GM21381 (cell line): ENCODE results near the gene EID2.

Source experiments
- ATAC-seq: cut with Tn5 transposase; IDR thresholded peaks from one replicate; pipeline ENCODE4 v1.9.1; 2021; ENCODE audit warnings: mild to moderate bottlenecking, moderate library complexity; ENCODE audit not compliant: unreplicated experiment

EID2 gene, protein sequence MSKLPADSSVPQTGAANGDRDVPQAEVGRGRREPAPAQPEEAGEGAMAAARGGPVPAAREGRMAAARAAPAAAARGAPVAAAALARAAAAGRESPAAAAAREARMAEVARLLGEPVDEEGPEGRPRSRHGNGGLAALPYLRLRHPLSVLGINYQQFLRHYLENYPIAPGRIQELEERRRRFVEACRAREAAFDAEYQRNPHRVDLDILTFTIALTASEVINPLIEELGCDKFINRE

GRCh38 chr19:39539518-39540332 is at the start of gene EID2:
Gene EID2, minus strand, starts transcription at chr19:39540161. Its CDS starts 82 bp downstream, at chr19:39540079.
- peak; percentile 89 for ATAC-seq

DNA sequence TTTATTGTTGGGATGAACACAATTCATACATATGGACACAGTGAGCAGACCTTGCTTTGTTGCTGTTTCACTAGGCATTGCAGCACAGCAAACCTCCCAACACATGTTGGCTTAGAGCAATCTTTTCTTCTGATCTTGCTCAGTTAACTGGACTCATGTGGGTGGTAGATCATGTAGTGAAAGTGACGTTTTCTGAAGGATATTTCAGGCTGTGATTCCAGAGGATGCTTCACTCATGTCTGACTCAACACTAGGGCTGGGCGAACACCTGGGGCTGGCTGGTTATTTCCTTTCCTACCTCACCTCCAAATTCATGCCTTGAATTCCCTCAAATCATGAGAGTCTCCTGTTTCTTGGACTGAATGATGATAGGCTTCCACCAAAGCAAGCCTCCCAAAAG is 48.1 kb upstream of the EID2 start:
- ATAC-seq: no peak

- ATAC-seq: no peak
These were observed 47.5 kb upstream of the EID2 start for GRCh38 chr19:39587496-39587895.

DNA sequence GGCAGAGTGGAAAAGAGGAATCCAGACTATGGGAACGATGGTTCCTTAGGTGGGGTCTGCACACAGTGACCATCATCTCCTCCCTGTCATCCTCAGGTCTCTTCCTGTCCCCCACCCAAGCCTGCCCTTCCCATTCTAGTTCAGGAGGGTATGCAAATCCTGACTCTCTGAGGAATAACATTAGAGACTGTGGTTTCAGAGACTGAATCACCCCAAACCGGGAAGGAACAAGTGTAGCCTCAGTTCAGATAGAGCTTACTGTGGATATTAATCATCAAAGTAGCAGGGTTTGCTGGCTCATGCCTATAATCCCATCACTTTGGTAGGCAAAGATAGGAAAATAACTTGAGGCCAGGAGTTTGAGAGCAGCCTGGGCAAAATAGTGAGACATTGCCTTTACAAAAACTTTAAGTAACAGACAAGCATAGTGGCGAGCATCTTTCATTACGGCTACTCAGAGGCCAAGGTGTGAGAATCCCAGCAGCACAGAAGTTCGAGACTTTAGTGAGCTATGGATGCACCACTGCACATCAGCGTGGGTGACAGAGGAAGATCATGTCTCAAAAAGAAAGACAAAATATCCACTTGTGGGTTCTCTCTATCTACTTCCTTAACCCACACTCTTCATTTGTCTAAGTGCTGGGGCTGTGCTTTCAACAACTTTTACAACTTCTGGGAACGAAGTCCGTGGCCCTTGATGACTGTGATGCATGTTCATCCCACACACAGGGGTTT is 43.1 kb upstream of the EID2 start:
- no peak for ATAC-seq

DNA sequence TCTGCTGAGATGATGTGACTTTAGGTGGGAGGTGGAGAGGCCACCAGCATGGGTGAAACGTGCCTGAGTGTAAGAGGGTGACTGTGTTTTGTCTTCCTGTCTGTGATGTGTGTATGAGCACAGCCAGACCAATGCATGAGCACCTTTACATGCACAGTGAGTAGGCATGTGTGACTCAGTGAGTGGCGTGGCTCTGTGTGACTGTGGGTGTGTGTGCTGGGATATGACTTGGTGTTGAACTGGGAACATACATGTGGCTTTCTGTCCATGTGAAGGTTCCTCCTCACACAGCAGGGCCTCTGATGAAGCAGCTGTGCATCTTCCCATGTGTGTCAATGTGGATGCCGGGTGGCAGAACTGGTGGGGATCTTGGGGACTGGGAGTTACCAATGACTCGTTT is 42.5 kb upstream of the EID2 start:
- ATAC-seq: no peak

DNA sequence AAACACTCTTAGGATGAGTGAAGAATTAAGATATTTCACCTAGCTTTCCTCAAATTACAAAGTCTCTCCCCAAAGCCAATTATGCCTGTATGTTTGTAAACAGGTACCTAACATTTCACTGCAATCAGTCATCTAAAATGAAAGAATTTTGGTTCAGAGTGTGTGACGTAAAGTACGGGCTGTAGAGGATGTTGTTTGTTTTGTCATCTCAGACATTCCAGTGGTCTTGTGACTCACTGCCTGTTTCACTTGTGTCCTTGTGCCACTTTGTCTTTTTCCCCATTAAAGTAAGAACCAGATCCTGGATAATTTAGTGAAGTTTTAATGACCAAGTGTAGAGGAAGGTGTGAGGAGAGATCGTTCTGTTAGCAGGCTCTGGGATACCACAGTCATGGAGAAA is 28.6 kb upstream of the EID2 start:
- ATAC-seq: no peak

DNA sequence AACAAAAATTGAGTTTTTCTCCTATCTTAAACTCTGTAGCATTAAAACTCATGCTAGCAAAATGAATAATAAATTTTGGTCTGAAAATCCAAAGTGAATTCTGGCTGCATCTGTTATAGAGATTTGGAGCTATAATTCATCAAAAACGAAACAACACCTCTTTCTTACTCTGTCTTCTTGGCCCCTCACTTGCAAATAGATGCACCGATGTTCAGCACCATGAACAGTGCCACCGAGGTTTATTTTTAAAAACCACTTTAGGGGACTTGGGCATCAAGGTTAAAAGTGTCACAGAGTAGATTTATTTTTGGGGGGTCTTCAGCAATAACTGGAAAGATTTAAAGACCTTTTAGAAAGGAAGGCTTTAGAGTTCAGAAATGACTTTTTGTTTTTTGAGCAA is 26.1 kb upstream of the EID2 start:
- no peak for ATAC-seq

DNA sequence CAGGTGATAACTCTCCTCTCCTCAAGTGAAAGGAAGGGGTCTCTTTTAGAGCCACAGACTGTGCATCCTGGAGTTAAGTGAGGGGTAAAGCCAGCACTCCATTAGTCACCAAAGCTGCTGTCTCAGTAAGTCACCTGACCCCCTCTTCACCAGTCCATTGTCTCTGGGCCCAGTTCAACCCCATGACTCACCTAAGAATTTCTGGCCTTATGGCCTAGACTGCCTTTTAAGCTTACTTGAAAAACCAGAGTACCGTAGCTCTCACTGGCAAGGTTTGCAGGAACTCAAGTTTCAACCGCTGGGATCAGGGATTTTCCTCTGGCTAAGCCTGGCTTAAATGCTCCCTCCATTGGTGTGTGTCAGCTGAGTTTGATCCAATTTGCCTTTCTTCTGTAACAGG is 23.4 kb upstream of the EID2 start:
- no peak for ATAC-seq

GRCh38 chr19:39558624-39559117 is 18.7 kb upstream of the EID2 start:
- ATAC-seq: no peak

- ATAC-seq: peak; percentile 57
These were observed 18.1 kb upstream of the EID2 start for GRCh38 chr19:39557811-39558623.

- ATAC-seq: no peak
These were observed 15.9 kb upstream of the EID2 start for GRCh38 chr19:39555883-39556282.

DNA sequence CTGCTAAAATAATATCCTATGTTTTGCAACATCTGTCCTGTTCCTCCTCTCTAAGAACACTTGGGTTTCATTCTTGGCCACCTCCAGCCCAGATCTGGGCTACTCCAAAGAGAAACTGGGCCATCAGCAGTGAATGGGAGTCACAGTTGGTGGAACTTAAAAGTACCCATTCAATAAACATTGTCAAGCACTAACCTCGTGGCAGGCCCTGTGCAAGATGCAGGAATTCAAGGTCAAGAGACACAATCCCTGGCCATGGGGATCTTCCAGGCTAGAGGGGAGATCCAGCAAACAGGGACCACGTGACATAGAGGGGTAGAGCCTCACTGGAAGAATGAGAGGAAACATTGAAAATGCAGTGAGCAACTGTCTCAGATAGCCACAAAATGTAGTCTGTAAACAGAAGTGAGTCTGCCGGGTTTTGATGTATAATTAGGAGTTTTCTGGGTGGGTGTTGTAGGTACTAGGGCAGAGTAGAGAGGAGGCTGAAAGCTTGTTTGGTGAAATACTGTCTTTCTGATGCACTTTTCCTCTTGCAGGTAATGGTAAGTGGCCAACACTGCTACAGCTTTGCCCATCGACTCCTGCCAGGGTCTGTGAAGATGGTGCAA is 14.8 kb upstream of the EID2 start:
- no peak for ATAC-seq

DNA sequence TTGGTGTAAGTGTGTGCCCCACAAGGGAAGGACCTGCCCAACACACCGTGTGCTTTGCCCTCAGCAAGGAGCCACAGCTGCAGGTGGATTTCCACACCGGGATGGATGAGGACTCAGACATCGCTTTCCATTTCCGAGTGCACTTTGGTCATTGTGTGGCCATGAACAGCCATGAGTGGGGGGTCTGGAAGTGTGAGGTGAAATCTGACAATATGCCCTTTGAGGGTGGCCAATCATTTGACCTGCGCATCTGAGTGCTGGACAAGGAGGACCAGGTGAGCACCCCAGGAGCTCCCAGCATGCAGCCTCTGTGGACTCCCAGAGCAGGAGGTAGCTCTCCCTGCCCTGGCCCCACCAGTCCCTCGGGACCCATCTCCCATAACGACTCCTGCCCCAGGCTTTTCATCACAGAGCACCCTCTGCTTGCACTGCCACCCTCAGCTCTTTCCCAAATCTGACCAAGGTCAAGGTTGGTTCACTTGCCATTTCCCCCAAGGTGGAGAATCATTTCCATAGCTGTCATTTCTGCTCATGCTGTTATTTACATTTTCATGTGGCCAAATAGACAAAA is 13.2 kb upstream of the EID2 start:
- no peak for ATAC-seq

DNA sequence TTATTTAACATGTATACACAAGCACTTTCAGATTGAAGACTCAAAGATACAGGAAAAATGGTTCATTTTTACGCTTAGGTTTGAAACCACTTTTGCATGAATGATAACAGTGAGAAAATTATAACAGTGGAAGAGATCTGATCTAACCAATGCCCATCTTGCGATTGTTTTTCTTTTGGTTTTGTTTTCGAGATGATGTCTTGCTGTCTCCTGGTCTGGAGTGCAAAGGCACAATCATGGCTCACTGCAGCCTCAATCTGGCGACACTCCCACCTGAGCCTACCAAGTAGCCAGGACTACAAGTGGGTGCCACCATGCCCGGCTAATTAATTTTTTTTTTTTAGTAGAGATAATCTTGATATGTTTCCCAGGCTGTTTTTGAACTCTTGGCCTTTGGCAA is 10.2 kb upstream of the EID2 start:
- ATAC-seq: no peak

GRCh38 chr19:39546599-39546998 is 6.6 kb upstream of the EID2 start:
- ATAC-seq: no peak

GRCh38 chr19:39544911-39545310 is 5.0 kb upstream of the EID2 start:
- no peak for ATAC-seq

- no peak for ATAC-seq
These were observed 4.4 kb upstream of the EID2 start for GRCh38 chr19:39544226-39544903.

DNA sequence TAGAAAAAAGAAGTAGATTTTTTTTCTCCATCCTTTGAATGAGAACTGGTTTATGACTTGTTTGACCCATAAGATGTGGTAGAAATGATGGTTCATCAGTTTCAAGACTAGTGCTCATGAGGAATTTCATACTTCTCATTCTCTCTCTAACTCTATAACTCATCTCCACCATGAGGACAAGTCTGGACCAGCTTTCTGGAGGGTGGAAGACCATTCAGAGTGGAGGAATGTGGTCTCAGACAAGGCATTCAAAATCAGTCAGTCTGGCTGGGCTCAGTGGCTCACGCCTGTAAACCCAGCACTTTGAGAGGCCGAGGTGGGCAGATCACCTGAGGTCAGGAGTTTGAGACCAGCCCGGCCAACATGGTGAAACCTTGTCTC is 3.5 kb upstream of the EID2 start:
- no peak for ATAC-seq

- no peak for ATAC-seq
These were observed 2.2 kb upstream of the EID2 start for GRCh38 chr19:39542206-39542605.

DNA sequence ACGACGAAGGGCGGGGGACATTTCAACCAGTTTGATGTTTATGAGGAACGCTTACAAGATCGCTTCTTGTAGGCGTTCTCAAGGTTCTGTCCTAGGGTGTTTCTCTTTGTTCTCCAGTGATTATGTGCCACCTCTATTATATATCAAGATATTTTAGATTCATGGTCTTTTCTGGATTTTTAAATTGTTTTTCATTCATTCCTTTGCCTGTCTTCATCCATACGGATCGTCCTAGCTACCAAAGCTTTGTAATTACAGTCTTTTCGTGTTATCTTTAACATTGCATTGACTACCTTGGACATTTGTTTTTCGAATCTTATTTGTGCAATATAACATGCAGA is 342 bp upstream of the EID2 start:
- no peak for ATAC-seq
